Sciatic nerve (tissue), 2 donors: ENCODE measurements around the gene DPAGT1. TPM values are rescaled to one million over a fixed set of nuclear protein-coding genes. Genes with fewer than 3 reads are reported as not detected.
A peak's percentile ranks its signal among the peaks of the same experiment; 100 is the strongest.
"Not testable (repeated sequence)": the region's sequence is repeated elsewhere in the genome, so short reads cannot be mapped to it uniquely, and the experiment has no call there.

ENCODE experiments used
- ATAC-seq: fragments of 200-7000 bp; cut with Tn5 transposase; one replicate; pipeline ENCODE4 v1.9.1; 2020; ENCODE audit warnings: mild to moderate bottlenecking, moderate library complexity
- DNase-seq: peaks from one replicate; pipeline ENCODE4 v3.0.0-alpha.2; 2020; ENCODE audit warnings: low spot score
- intact Hi-C: fragments of 100-400 bp; cut with DNase I; formaldehyde crosslinking; loops from one replicate; pipeline ENCODE4 v1.14.2; 2022
- total RNA-seq: library from RNA; stranded (reverse); fragmentation: NEBNext Ultra II Directional; extraction: Animal tissue kit (Norgen Biotek cat#: 25700); gene quantifications from one replicate; pipeline ENCODE4 v1.2.1, GENCODE V29; 2021
- donor health status: DM: no; HTN: no; CAD: no.
- donor health status: DM: no; HTN: no; CAD: no.

Gene DPAGT1
- total RNA-seq, 1 donor from 2014 or later, result 28.9 TPM

- DNase-seq (no peak), ATAC-seq (no peak)
- intact Hi-C loops, result no loop called here
Observed at GRCh38 chr11:119117004-119117706, 15.5 kb upstream of the DPAGT1 start.

GRCh38 chr11:119116601-119117000 is 14.9 kb upstream of the DPAGT1 start:
- intact Hi-C loops, result no loop called here
- DNase-seq (no peak), ATAC-seq (no peak)

GRCh38 chr11:119116235-119116594 is 14.6 kb upstream of the DPAGT1 start:
- DNase-seq, result no peak
- ATAC-seq, result no peak
- intact Hi-C loops, result no loop called here

GRCh38 chr11:119115484-119116234 is 14.0 kb upstream of the DPAGT1 start:
- intact Hi-C loops, result no loop called here
- DNase-seq (no peak), ATAC-seq (peak; percentile 75)

- ATAC-seq (no peak), DNase-seq (no peak)
- intact Hi-C loops, result no loop called here
Observed at GRCh38 chr11:119114351-119114750, 12.7 kb upstream of the DPAGT1 start.

- ATAC-seq, result no peak
- intact Hi-C loops, result no loop called here
Observed at GRCh38 chr11:119113716-119114115, 12.1 kb upstream of the DPAGT1 start.

GRCh38 chr11:119112314-119113020 is 10.8 kb upstream of the DPAGT1 start:
- DNase-seq, result no peak
- no peak for ATAC-seq
- intact Hi-C loops, result no loop called here

More at GRCh38 chr11:119113716-119114115, 12.1 kb upstream of the DPAGT1 start:
- no peak for DNase-seq

GRCh38 chr11:119111361-119111925 is 9.8 kb upstream of the DPAGT1 start:
- ATAC-seq (no peak), DNase-seq (no peak)
- intact Hi-C loops, result no loop called here

GRCh38 chr11:119110439-119110838 is 8.8 kb upstream of the DPAGT1 start:
- no peak for DNase-seq
- intact Hi-C loops, result no loop called here

GRCh38 chr11:119109843-119110242 is 8.2 kb upstream of the DPAGT1 start:
- no peak for ATAC-seq
- no peak for DNase-seq
- intact Hi-C loops, result loop anchor here (2.0 kb wide), 1 partner anchor 55 kb away; no protein-coding TSS in a partner anchor

More at GRCh38 chr11:119110439-119110838, 8.8 kb upstream of the DPAGT1 start:
- ATAC-seq, result no peak

- no peak for DNase-seq
- intact Hi-C loops, result loop anchor here (2.0 kb wide), 1 partner anchor 56 kb away; no protein-coding TSS in a partner anchor
- ATAC-seq, result no peak
Observed at GRCh38 chr11:119108857-119109221, 7.2 kb upstream of the DPAGT1 start.

GRCh38 chr11:119108146-119108856 is 6.6 kb upstream of the DPAGT1 start:
- DNase-seq, result no peak
- ATAC-seq, result no peak
- intact Hi-C loops, result loop anchor here (2.0 kb wide), 1 partner anchor 56 kb away; no protein-coding TSS in a partner anchor

GRCh38 chr11:119107538-119108145 is 6.0 kb upstream of the DPAGT1 start:
- ATAC-seq, result no peak
- intact Hi-C loops, result loop anchor here (2.0 kb wide), 1 partner anchor 57 kb away; no protein-coding TSS in a partner anchor
- DNase-seq, result no peak

GRCh38 chr11:119106564-119107537 is 5.2 kb upstream of the DPAGT1 start, which contains the start of gene C2CD2L:
C2CD2L (plus strand) TSS chr11:119107344; CDS start chr11:119107742, 398 bp downstream.
- peak; percentile 92 for ATAC-seq
- intact Hi-C loops, result no loop called here

GRCh38 chr11:119103793-119104192 is 2.1 kb upstream of the DPAGT1 start:
- intact Hi-C loops, result no loop called here
- ATAC-seq (no peak), DNase-seq (no peak)

More at GRCh38 chr11:119106564-119107537, 5.2 kb upstream of the DPAGT1 start, which contains the start of gene C2CD2L:
- DNase-seq, result peak; percentile 91

GRCh38 chr11:119103161-119103664 is 1.6 kb upstream of the DPAGT1 start:
- ATAC-seq, intact Hi-C loops, DNase-seq: not testable (repeated sequence)
